Prostate gland (tissue), 2 donors: Measurements from ENCODE around the gene ETS2. TPM values are rescaled to one million over a fixed set of nuclear protein-coding genes. Genes with fewer than 3 reads are reported as not detected.

ENCODE experiments used
- DNase-seq: peaks from one replicate; pipeline ENCODE4 v3.0.0-alpha.2; 2019; ENCODE audit warnings: low spot score
- H3K27ac ChIP-seq, 2 donors: fragments of 200-600 bp; sonication (generic); 2 replicates each; pipeline ENCODE4 v1.5.1; 2017 to 2019
- H3K27me3 ChIP-seq: fragments of 200-600 bp; sonication (generic); replicated peaks from 2 replicates; pipeline ENCODE4 v1.5.1; 2019; ENCODE audit not compliant: insufficient read depth
- H3K36me3 ChIP-seq, 2 donors: fragments of 200-600 bp; sonication (generic); 1 replicate in 1 of 2; 2 replicates in 1 of 2; pipeline versions ENCODE4 v1.5.1 to v1.8.1; 2017 to 2019
- H3K4me1 ChIP-seq: fragments of 200-600 bp; sonication (generic); replicated peaks from 2 replicates; pipeline ENCODE4 v1.5.1; 2019
- H3K4me3 ChIP-seq, 2 donors: fragments of 200-600 bp; sonication (generic); 2 replicates each; pipeline ENCODE4 v1.5.1; 2017 to 2019
- H3K9me3 ChIP-seq: fragments of 200-600 bp; sonication (generic); 2 replicates; pipeline ENCODE4 v1.5.1; 2017
- CTCF ChIP-seq, 4 experiments: fragments of 200-600 bp in 2 of 4; fragments of 450-650 bp in 2 of 4; sonication (generic) in 2 of 4; IDR thresholded peaks; 1 replicate in 3 of 4; 2 replicates in 1 of 4; pipeline ENCODE4 v1.5.1; 2016 to 2019; ENCODE audit warnings: antibody characterized with exemption in 4 of 4, mild to moderate bottlenecking in 2 of 4, moderate library complexity in 2 of 4
- POLR2A ChIP-seq: fragments of 450-650 bp; IDR thresholded peaks from one replicate; pipeline ENCODE4 v1.6.1; 2016; ENCODE audit warnings: antibody characterized with exemption, mild to moderate bottlenecking
- POLR2AphosphoS5 ChIP-seq: sonication (generic); formaldehyde crosslinking; IDR thresholded peaks from one replicate; pipeline ENCODE4 v1.6.1; 2017; ENCODE audit warnings: antibody characterized with exemption
- WGBS: methylation state at CpG from one replicate; pipeline ENCODE4 v1.1.5; 2018; 5-methylcytosine and 5-hydroxymethylcytosine counted together
- intact Hi-C: fragments of 100-400 bp; cut with DNase I; formaldehyde crosslinking; loops from one replicate; pipeline ENCODE4 v1.14.2; 2022
- total RNA-seq, 2 donors: library from RNA; depleted of rRNA; stranded (reverse); fragments of >200 nt; gene quantifications; one replicate each; pipeline ENCODE4 v1.1.0, GENCODE V29; 2016

Gene ETS2
- total RNA-seq, 2 donors from 2014 or later = 53.3 to 80.2 TPM

DNA sequence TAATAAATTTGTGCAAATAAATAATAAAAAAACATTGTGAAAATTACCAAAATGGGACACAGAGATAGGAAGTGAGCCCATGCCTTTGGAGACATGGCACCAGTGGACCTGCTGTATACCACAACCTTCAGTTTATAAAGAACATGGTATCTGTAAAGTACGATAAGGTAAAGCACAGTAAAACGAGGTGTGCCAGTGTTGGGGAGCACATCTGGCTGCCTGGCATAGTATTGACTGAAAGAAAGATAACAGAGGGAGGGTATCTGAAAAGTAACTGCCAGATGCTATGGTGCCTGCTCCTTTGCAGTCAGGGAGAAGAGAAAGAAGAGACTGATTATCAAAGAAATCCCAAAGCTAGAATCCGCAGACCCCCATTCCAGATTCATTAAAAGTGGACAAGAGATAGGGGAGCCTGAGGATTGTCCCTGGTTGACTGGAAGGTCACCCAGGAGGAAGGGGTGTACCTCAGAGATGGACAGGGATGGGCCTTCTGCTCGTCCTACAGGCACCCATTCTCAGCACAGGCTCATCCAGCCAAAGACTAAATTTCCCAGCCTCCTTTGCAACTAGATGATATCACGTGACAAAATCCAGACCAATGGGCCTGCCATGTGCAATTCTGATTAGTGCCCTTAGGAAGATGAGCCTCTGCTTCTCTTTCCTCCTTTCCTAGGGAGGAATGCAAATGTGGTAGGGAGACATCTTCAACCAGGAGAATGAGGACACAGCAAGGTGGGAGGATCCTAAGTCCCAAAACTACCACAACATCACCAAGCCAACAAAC is 12.9 kb upstream of the ETS2 start:
- H3K4me1 ChIP-seq = no peaks in the 10 kb centered on the region
- H3K27ac ChIP-seq = no peak overlapping the region
- no peaks in the 10 kb centered on the region for H3K27me3 ChIP-seq
- no peaks in the 10 kb centered on the region for H3K36me3 ChIP-seq
- DNase-seq = no peak
- no peak overlapping the region for H3K4me3 ChIP-seq
- 94% methylated on average over 5 of the region's 5 CpGs for WGBS
- TF ChIP-seq POLR2AphosphoS5 (no peak), POLR2A (no peak), CTCF (IDR thresholded peaks at IDR 0.05) (no peak)
- intact Hi-C loops = no loop called here
- no peaks in the 10 kb centered on the region for H3K9me3 ChIP-seq

DNA sequence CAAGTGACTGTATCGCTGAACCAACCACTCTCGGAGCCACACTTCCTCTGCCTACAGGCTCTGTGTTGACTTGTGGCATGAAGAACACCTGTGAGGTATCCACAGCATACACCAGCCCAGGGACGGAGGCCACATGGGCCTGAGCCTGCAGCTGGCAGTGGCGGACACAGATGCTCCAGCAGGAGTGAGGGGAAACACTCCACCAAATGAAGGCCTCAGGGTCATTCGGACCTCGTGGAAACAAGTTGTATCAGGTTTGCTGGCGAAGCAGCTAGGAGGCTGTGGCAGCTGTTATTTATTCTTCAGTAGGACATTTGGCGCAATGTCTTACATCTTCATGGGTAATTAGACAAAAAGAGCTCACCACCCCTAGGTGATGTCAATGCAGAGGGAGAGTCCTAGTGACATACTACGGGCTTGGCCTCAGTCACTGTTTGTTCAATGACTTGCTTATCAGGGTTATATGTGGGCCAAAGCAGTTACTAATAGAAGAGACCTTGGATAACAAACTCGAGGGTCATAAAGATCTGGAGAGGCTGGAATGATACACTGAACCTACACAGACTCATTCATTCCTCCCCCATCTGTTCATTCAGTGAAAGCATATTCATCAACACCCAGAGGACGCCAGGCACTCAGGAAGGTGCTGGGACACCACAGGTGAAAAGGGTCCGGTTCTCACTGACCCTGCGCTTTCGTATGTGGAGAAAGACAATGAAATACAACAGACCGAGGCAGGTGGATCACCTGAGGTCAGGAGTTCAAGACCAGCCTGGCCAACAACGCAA is 11.6 kb upstream of the ETS2 start:
- H3K27ac ChIP-seq = no peak overlapping the region
- H3K27me3 ChIP-seq = no peaks in the 10 kb centered on the region
- no peaks in the 10 kb centered on the region for H3K9me3 ChIP-seq
- no peaks in the 10 kb centered on the region for H3K4me1 ChIP-seq
- intact Hi-C loops = no loop called here
- TF ChIP-seq POLR2A (no peak), POLR2AphosphoS5 (no peak), CTCF (IDR thresholded peaks at IDR 0.05) (no peak)
- WGBS = 88% methylated on average over 16 of the region's 16 CpGs
- DNase-seq = no peak
- H3K4me3 ChIP-seq = no peak overlapping the region
- no peaks in the 10 kb centered on the region for H3K36me3 ChIP-seq

GRCh38 chr21:38794978-38795377 is 10.8 kb upstream of the ETS2 start:
- 77% methylated on average over 6 of the region's 6 CpGs for WGBS
- no peak for DNase-seq
- H3K9me3 ChIP-seq = no peaks in the 10 kb centered on the region
- no peak overlapping the region for H3K27ac ChIP-seq
- H3K36me3 ChIP-seq = no peaks in the 10 kb centered on the region
- H3K27me3 ChIP-seq = no peaks in the 10 kb centered on the region
- H3K4me3 ChIP-seq = no peak overlapping the region
- H3K4me1 ChIP-seq = no peaks in the 10 kb centered on the region
- no peak for TF ChIP-seq POLR2A
- no peak for TF ChIP-seq POLR2AphosphoS5
- TF ChIP-seq CTCF (IDR thresholded peaks at IDR 0.05) = no peak
- intact Hi-C loops = no loop called here

DNA sequence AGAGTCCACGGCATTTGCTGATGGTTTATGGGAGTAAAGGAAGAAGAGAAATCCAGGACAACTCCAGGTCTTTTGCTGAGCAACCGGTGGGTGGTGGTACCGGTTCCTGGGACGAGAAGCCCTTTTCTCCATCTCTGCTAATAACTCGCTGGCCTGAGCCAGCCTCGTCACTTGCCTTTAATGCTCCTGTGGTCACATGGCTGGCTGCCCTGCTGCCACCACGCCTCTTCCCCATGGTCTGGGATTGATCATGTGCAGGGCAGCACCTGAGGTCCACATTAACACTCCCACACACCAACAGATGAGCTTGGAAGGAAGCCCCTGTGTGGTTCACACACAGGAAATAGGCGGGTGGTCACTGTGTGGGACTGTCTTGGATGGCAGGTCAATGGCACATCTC is 10.3 kb upstream of the ETS2 start:
- no peak for TF ChIP-seq POLR2A
- no peak for TF ChIP-seq CTCF (IDR thresholded peaks at IDR 0.05)
- TF ChIP-seq POLR2AphosphoS5 = no peak
- no peaks in the 10 kb centered on the region for H3K27me3 ChIP-seq
- DNase-seq = no peak
- no peak overlapping the region for H3K4me3 ChIP-seq
- no peaks in the 10 kb centered on the region for H3K36me3 ChIP-seq
- H3K9me3 ChIP-seq = no peaks in the 10 kb centered on the region
- 96% methylated on average over 8 of the region's 8 CpGs for WGBS
- no peak overlapping the region for H3K27ac ChIP-seq
- no peaks in the 10 kb centered on the region for H3K4me1 ChIP-seq
- intact Hi-C loops = no loop called here
